ENCODE data around the gene TRIM8.

TRIM8 gene

GRCh38 chr10:102656791-102657371 is 12.6 kb downstream of the TRIM8 start:
- no peak for FAIRE-seq
- no peak for TF ChIP-seq CTCF (IDR thresholded peaks at IDR 0.05; ENCODE audit: insufficient read depth, missing control alignments)
- DNase-seq (ENCODE audit: insufficient read length, low spot score) = no peak

- no peak for DNase-seq (ENCODE audit: insufficient read length, low spot score)
- no peak for TF ChIP-seq CTCF (IDR thresholded peaks at IDR 0.05; ENCODE audit: insufficient read depth, missing control alignments)
- FAIRE-seq = no peak
Measured at GRCh38 chr10:102657451-102657850, 13.2 kb downstream of the TRIM8 start.

- no peak for TF ChIP-seq CTCF (IDR thresholded peaks at IDR 0.05; ENCODE audit: insufficient read depth, missing control alignments)
- FAIRE-seq (no peak), DNase-seq (ENCODE audit: insufficient read length, low spot score) (no peak)
Measured at GRCh38 chr10:102657984-102658724, 13.9 kb downstream of the TRIM8 start.

GRCh38 chr10:102658802-102659201 is 14.5 kb downstream of the TRIM8 start:
- FAIRE-seq = no peak
- TF ChIP-seq CTCF (IDR thresholded peaks at IDR 0.05; ENCODE audit: insufficient read depth, missing control alignments) = no peak
- DNase-seq (ENCODE audit: insufficient read length, low spot score) = no peak

- DNase-seq (ENCODE audit: insufficient read length, low spot score) (no peak), FAIRE-seq (no peak)
- TF ChIP-seq CTCF (IDR thresholded peaks at IDR 0.05; ENCODE audit: insufficient read depth, missing control alignments) = no peak
Measured at GRCh38 chr10:102660888-102661657, 16.8 kb downstream of the TRIM8 start.

- TF ChIP-seq CTCF (IDR thresholded peaks at IDR 0.05; ENCODE audit: insufficient read depth, missing control alignments) = no peak
- no peak for FAIRE-seq
- no peak for DNase-seq (ENCODE audit: insufficient read length, low spot score)
Measured at GRCh38 chr10:102661658-102662028, 17.4 kb downstream of the TRIM8 start.
